Measurements from ENCODE around the gene CMYA5. TPM values are rescaled to one million over a fixed set of nuclear protein-coding genes. Genes with fewer than 3 reads are reported as not detected.
"Not testable (repeated sequence)": the region's sequence is repeated elsewhere in the genome, so short reads cannot be mapped to it uniquely, and the experiment has no call there.

CMYA5 gene
- total RNA-seq, 4 donors from 2014 or later, result 3,049 to 3,867 (median 3,338) TPM

DNA sequence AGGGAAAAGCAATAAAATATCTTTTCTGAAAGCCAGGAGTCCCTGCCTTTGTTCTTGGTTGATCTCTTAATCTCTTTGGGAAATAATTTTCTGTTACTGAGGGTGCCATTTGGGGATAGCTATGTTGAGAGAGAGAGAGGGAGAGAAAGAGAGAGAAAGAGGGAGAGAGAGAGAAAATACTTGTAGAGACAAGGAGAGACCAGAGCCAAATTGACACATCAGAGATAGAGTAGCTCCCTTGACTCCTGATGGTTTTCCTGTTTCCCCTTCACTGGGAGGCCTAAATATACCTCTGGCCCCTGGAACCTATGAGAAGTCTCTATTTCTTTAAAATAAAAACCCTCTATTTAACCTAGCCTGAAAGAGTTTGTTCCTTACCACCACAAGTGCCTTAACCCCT, 14.9 kb downstream of the CMYA5 start:
- H3K36me3 ChIP-seq, result no peaks in the 10 kb centered on the region
- TF ChIP-seq, protein P1, sequence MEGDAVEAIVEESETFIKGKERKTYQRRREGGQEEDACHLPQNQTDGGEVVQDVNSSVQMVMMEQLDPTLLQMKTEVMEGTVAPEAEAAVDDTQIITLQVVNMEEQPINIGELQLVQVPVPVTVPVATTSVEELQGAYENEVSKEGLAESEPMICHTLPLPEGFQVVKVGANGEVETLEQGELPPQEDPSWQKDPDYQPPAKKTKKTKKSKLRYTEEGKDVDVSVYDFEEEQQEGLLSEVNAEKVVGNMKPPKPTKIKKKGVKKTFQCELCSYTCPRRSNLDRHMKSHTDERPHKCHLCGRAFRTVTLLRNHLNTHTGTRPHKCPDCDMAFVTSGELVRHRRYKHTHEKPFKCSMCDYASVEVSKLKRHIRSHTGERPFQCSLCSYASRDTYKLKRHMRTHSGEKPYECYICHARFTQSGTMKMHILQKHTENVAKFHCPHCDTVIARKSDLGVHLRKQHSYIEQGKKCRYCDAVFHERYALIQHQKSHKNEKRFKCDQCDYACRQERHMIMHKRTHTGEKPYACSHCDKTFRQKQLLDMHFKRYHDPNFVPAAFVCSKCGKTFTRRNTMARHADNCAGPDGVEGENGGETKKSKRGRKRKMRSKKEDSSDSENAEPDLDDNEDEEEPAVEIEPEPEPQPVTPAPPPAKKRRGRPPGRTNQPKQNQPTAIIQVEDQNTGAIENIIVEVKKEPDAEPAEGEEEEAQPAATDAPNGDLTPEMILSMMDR (IDR thresholded peaks at IDR 0.05 in 4 of 5, conservative IDR thresholded peaks at IDR 0.05 in 1 of 5), result no peak
- TF ChIP-seq POLR2A (IDR thresholded peaks at IDR 0.05), result no peak
- H3K27ac ChIP-seq, result peak overlapping the region; percentile 99
- intact Hi-C loops (cut with DNase I; ENCODE audit: low total_unique reads) (no loop called here), in situ Hi-C loops (cut with MboI; ENCODE audit: low sequenced_read_pairs in 4 of 4) (no loop called here)
- no peaks in the 10 kb centered on the region for H3K27me3 ChIP-seq
- no peaks in the 10 kb centered on the region for H3K9me3 ChIP-seq
- DNase-seq, result no peak
- peaks cover 66 to 69% of the 10 kb centered on the region in 2 donors for H3K4me1 ChIP-seq
- ATAC-seq, result no peak
- H3K4me3 ChIP-seq, result no peak overlapping the region

DNA sequence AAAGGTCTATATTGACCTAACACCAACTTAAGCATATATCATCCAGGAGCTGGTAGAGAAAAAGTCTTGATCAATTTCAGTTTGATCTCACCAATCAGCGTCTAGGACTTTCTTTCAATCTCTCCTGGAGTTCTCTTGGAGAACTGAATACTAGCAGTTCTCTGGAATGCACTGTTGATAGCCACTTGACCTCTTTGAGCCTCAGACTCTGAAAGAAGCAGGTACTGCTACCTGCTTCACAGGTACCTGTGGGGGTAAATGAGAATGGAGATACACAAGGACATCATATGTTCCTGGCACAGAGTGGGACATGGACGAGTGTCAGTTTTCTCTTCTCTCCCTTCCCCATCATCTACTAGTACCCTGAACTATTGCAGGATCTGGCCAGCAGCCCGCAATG, 16.0 kb downstream of the CMYA5 start:
- Histone ChIP-seq H3K9me3 (no peaks in the 10 kb centered on the region), H3K36me3 (no peaks in the 10 kb centered on the region), H3K27me3 (no peaks in the 10 kb centered on the region), H3K4me1 (peaks cover 63 to 65% of the 10 kb centered on the region in 2 donors), H3K4me3 (no peak overlapping the region), H3K27ac (peak overlapping the region; percentile 99)
- no peak for DNase-seq
- intact Hi-C loops (cut with DNase I; ENCODE audit: low total_unique reads), result no loop called here
- ATAC-seq, result no peak
- in situ Hi-C loops (cut with MboI; ENCODE audit: low sequenced_read_pairs in 4 of 4), result no loop called here
- TF ChIP-seq, protein P1 (IDR thresholded peaks at IDR 0.05 in 4 of 5, conservative IDR thresholded peaks at IDR 0.05 in 1 of 5), result no peak
- TF ChIP-seq POLR2A (IDR thresholded peaks at IDR 0.05), result no peak

DNA sequence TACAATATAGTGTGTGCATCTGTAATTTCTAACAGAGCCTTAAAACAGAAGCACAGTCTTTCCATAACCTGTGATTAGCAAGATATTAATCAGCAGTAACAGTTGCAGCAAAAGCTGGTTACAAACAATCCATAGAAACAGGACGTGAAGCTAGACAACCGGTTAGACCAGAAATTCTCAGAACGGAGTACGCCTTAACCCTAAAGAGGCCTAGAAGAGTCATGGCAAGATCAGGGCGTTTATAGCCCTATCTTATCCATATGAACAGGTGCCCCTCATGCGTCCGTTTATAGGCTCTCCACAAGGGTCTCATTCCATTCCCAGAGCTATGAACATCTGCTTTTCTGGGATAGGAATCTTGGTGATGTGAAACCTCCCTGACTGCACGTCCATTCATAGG, 16.7 kb downstream of the CMYA5 start:
- in situ Hi-C loops (cut with MboI; ENCODE audit: low sequenced_read_pairs in 4 of 4); ATAC-seq; H3K4me3 ChIP-seq; H3K9me3 ChIP-seq; intact Hi-C loops (cut with DNase I; ENCODE audit: low total_unique reads); H3K27me3 ChIP-seq; DNase-seq; H3K36me3 ChIP-seq: not testable (repeated sequence)
- Histone ChIP-seq H3K27ac (peak overlapping the region; percentile 99), H3K4me1 (peaks cover 60 to 67% of the 10 kb centered on the region in 2 donors)

DNA sequence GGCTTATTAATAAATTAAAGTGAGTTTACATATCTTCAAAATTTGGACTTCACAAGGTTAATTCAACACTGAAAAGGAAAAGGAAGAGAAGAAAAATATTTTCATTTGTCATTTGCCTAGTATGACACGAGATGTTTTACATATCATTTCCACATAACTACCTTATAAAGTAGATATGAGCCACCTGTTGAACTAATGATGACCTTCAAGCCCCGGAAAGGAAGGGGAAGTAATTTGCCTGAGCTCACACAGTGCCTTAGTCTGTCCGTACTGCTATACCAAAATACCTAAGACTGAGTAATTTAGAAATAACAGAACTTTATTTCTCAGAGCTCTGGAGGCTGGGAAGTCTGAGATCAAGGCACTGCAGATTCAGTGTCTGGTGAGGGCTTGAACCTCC, 17.9 kb downstream of the CMYA5 start:
- Histone ChIP-seq H3K36me3 (no peaks in the 10 kb centered on the region), H3K4me1 (peaks cover 54 to 70% of the 10 kb centered on the region in 2 donors), H3K27ac (peak overlapping the region; percentile 99), H3K27me3 (no peaks in the 10 kb centered on the region), H3K4me3 (no peak overlapping the region), H3K9me3 (no peaks in the 10 kb centered on the region)
- TF ChIP-seq, protein P1 (IDR thresholded peaks at IDR 0.05 in 4 of 5, conservative IDR thresholded peaks at IDR 0.05 in 1 of 5), result no peak
- TF ChIP-seq POLR2A (IDR thresholded peaks at IDR 0.05), result no peak
- in situ Hi-C loops (cut with MboI; ENCODE audit: low sequenced_read_pairs in 4 of 4) (no loop called here), intact Hi-C loops (cut with DNase I; ENCODE audit: low total_unique reads) (no loop called here)
- ATAC-seq (no peak), DNase-seq (no peak)

DNA sequence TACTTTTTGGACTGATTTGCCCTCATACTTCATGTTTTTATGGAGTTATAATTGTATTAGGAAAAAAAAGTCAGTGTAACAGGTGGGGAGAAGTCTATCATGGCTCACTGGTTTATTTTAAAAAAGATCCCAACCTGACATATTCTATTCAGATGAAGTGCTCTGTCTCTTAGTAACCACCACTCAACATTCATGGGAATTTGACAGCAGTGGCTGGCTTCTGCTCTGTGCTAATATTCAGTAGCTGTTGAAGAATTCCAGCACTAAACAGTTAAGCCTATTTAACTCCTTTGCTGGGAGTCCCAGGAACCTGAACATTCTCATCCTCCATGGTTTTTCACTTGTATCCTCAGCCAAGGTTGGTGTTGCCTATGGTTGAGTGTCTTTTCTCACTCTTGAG, 23.1 kb downstream of the CMYA5 start:
- in situ Hi-C loops (cut with MboI; ENCODE audit: low sequenced_read_pairs in 4 of 4), result no loop called here
- no peaks in the 10 kb centered on the region for H3K36me3 ChIP-seq
- no peak for DNase-seq
- ATAC-seq, result no peak
- intact Hi-C loops (cut with DNase I; ENCODE audit: low total_unique reads), result no loop called here
- peaks cover 59 to 73% of the 10 kb centered on the region in 2 donors for H3K4me1 ChIP-seq
- no peak for TF ChIP-seq POLR2A (IDR thresholded peaks at IDR 0.05)
- TF ChIP-seq, protein P1 (IDR thresholded peaks at IDR 0.05 in 4 of 5, conservative IDR thresholded peaks at IDR 0.05 in 1 of 5), result no peak
- H3K27me3 ChIP-seq, result no peaks in the 10 kb centered on the region
- H3K4me3 ChIP-seq, result no peak overlapping the region
- no peaks in the 10 kb centered on the region for H3K9me3 ChIP-seq
- peak overlapping the region; percentile 99 for H3K27ac ChIP-seq
